ENCODE data around the gene FOXE3. TPM values are rescaled to one million over a fixed set of nuclear protein-coding genes. Genes with fewer than 3 reads are reported as not detected.
"Not testable (repeated sequence)": the region's sequence is repeated elsewhere in the genome, so short reads cannot be mapped to it uniquely, and the experiment has no call there.

The FOXE3 gene
- total RNA-seq, 1 experiment from 2014 or later, result 0.20 TPM

GRCh38 chr1:47452426-47452825 lies 36.3 kb downstream of the FOXE3 start:
- Histone ChIP-seq H2AFZ (ENCODE audit: low read depth, low read length, poor library complexity, severe bottlenecking) (no peak overlapping the region), H3K9me2 (ENCODE audit: insufficient read depth) (no peaks in the 10 kb centered on the region), H4K20me1 (ENCODE audit: insufficient read depth) (no peaks in the 10 kb centered on the region), H3K4me3 (replicated peaks in 1 of 2; ENCODE audit: low read depth in 1 of 2, low read length in 2 of 2) (no peak overlapping the region), H3K4me2 (ENCODE audit: low read length) (no peak overlapping the region), H3K27me3 (ENCODE audit: insufficient read depth, low read length) (0 out of 2 replicates have a peak, but pooled peaks cover 4% of the 10 kb centered on the region), H3K79me2 (ENCODE audit: insufficient read depth, low read length) (no peaks in the 10 kb centered on the region), H3K27ac (ENCODE audit: low read depth, low read length) (no peak overlapping the region), H3K9ac (ENCODE audit: low read length) (no peak overlapping the region), H3K9me3 (ENCODE audit: control insufficient read depth in 1 of 2, insufficient read depth in 1 of 2, low read depth in 1 of 2, low read length in 2 of 2) (no peaks in the 10 kb centered on the region), H3K36me3 (ENCODE audit: control insufficient read depth in 1 of 2, insufficient read depth in 2 of 2, low read length in 2 of 2) (no peaks in the 10 kb centered on the region), H3K4me1 (ENCODE audit: control insufficient read depth in 1 of 2, insufficient read depth in 2 of 2, low read length in 2 of 2) (no peaks in the 10 kb centered on the region)
- ChIA-PET RAD21 (ENCODE audit: low non-redundant PET in 1 of 2, low total read pairs in 2 of 2, uncharacterized antibody in 2 of 2, unreplicated experiment in 2 of 2) (no interaction called here), POLR2A (no interaction called here), CTCF (interaction anchor here (1.7 kb wide), 1 partner anchor 15 kb away, joined by 14 read pairs; the partner anchor contains the start of gene FOXD2)
- no TSS peak for BruUV-seq (replicated peaks)
- intact Hi-C loops (cut with micrococcal nuclease), result no loop called here
- ATAC-seq (no peak), DNase-seq (ENCODE audit: low read depth, low spot score) (no peak)
- TF ChIP-seq CEBPB (IDR thresholded peaks at IDR 0.05; ENCODE audit: low read depth), result no peak
- no peak for TF ChIP-seq YY1 (IDR thresholded peaks at IDR 0.05; ENCODE audit: extremely low read depth, insufficient replicate concordance, low read depth, low read length)

- ATAC-seq; H4K20me1 ChIP-seq (ENCODE audit: insufficient read depth); H3K4me3 ChIP-seq (replicated peaks in 1 of 2; ENCODE audit: low read depth in 1 of 2, low read length in 2 of 2); H3K36me3 ChIP-seq (ENCODE audit: control insufficient read depth in 1 of 2, insufficient read depth in 2 of 2, low read length in 2 of 2); H3K4me2 ChIP-seq (ENCODE audit: low read length); H3K9me3 ChIP-seq (ENCODE audit: control insufficient read depth in 1 of 2, insufficient read depth in 1 of 2, low read depth in 1 of 2, low read length in 2 of 2); RAD21 ChIA-PET (ENCODE audit: low non-redundant PET in 1 of 2, low total read pairs in 2 of 2, uncharacterized antibody in 2 of 2, unreplicated experiment in 2 of 2); DNase-seq (ENCODE audit: low read depth, low spot score); intact Hi-C loops (cut with micrococcal nuclease); H3K9ac ChIP-seq (ENCODE audit: low read length); H3K4me1 ChIP-seq (ENCODE audit: control insufficient read depth in 1 of 2, insufficient read depth in 2 of 2, low read length in 2 of 2); H2AFZ ChIP-seq (ENCODE audit: low read depth, low read length, poor library complexity, severe bottlenecking); H3K9me2 ChIP-seq (ENCODE audit: insufficient read depth); H3K27ac ChIP-seq (ENCODE audit: low read depth, low read length); BruUV-seq (replicated peaks); H3K79me2 ChIP-seq (ENCODE audit: insufficient read depth, low read length); POLR2A ChIA-PET; H3K27me3 ChIP-seq (ENCODE audit: insufficient read depth, low read length): not testable (repeated sequence)
- CTCF ChIA-PET, result interaction anchor here (1.7 kb wide), 1 partner anchor 16 kb away, joined by 14 read pairs; the partner anchor contains the start of gene FOXD2
Measured at GRCh38 chr1:47453910-47454309, 37.8 kb downstream of the FOXE3 start.

- Histone ChIP-seq H3K9me3 (ENCODE audit: control insufficient read depth in 1 of 2, insufficient read depth in 1 of 2, low read depth in 1 of 2, low read length in 2 of 2) (no peaks in the 10 kb centered on the region), H3K4me2 (ENCODE audit: low read length) (no peak overlapping the region), H3K27ac (ENCODE audit: low read depth, low read length) (no peak overlapping the region), H3K4me3 (replicated peaks in 1 of 2; ENCODE audit: low read depth in 1 of 2, low read length in 2 of 2) (no peak overlapping the region), H3K9me2 (ENCODE audit: insufficient read depth) (no peaks in the 10 kb centered on the region), H4K20me1 (ENCODE audit: insufficient read depth) (no peaks in the 10 kb centered on the region), H3K36me3 (ENCODE audit: control insufficient read depth in 1 of 2, insufficient read depth in 2 of 2, low read length in 2 of 2) (no peaks in the 10 kb centered on the region), H3K27me3 (ENCODE audit: insufficient read depth, low read length) (peaks cover 22% of the 10 kb centered on the region), H3K4me1 (ENCODE audit: control insufficient read depth in 1 of 2, insufficient read depth in 2 of 2, low read length in 2 of 2) (no peaks in the 10 kb centered on the region), H3K79me2 (ENCODE audit: insufficient read depth, low read length) (no peaks in the 10 kb centered on the region), H2AFZ (ENCODE audit: low read depth, low read length, poor library complexity, severe bottlenecking) (no peak overlapping the region), H3K9ac (ENCODE audit: low read length) (no peak overlapping the region)
- ChIA-PET RAD21 (ENCODE audit: low non-redundant PET in 1 of 2, low total read pairs in 2 of 2, uncharacterized antibody in 2 of 2, unreplicated experiment in 2 of 2) (no interaction called here), POLR2A (no interaction called here), CTCF (no interaction called here)
- intact Hi-C loops (cut with micrococcal nuclease), result no loop called here
- DNase-seq (ENCODE audit: low read depth, low spot score) (no peak), ATAC-seq (no peak)
- BruUV-seq (replicated peaks), result no TSS peak
- TF ChIP-seq CBX3 (IDR thresholded peaks at IDR 0.05; ENCODE audit: low read depth) (no peak), EZH2phosphoT487 (IDR thresholded peaks at IDR 0.05; ENCODE audit: borderline replicate concordance) (no peak), SIN3A (IDR thresholded peaks at IDR 0.05; ENCODE audit: low read depth) (no peak), JUND (IDR thresholded peaks at IDR 0.05) (no peak), ZBTB33 (IDR thresholded peaks at IDR 0.05; ENCODE audit: extremely low read depth, insufficient replicate concordance, low read length) (no peak), MAX (IDR thresholded peaks at IDR 0.05) (no peak), ZFX (IDR thresholded peaks at IDR 0.05) (no peak), ELF1 (IDR thresholded peaks at IDR 0.05; ENCODE audit: borderline replicate concordance, low read depth) (no peak), SP1 (IDR thresholded peaks at IDR 0.05; ENCODE audit: low read depth) (no peak), EZH2 (IDR thresholded peaks at IDR 0.05) (no peak), TCF7L2 (IDR thresholded peaks at IDR 0.05; ENCODE audit: borderline replicate concordance, extremely low read depth, insufficient read depth, insufficient read length) (no peak), EGR1 (IDR thresholded peaks at IDR 0.05; ENCODE audit: low read depth) (no peak)
Measured at GRCh38 chr1:47456250-47456649, 40.2 kb downstream of the FOXE3 start.

Measured in HCT116 (cell line).